Testis (tissue), 3 donors: ENCODE data around the gene ASB7. TPM values are rescaled to one million over a fixed set of nuclear protein-coding genes. Genes with fewer than 3 reads are reported as not detected.

ENCODE experiments used
- DNase-seq: peaks from one replicate; pipeline ENCODE4 v3.0.0-alpha.2; 2019
- H3K27ac ChIP-seq, 2 donors: fragments of 200-600 bp; sonication (generic); one replicate each; pipeline ENCODE4 v1.5.1; 2019
- H3K27me3 ChIP-seq: fragments of 200-600 bp; sonication (generic); one replicate; pipeline ENCODE4 v1.5.1; 2019
- H3K36me3 ChIP-seq: fragments of 200-600 bp; sonication (generic); one replicate; pipeline ENCODE4 v1.5.1; 2017; ENCODE audit warnings: low read depth; ENCODE audit errors: missing control alignments
- H3K4me1 ChIP-seq: fragments of 200-600 bp; sonication (generic); one replicate; pipeline ENCODE4 v1.5.1; 2019
- H3K4me3 ChIP-seq, 2 donors: fragments of 200-600 bp; sonication (generic); one replicate each; pipeline ENCODE4 v1.5.1; 2017 to 2019
- H3K9me3 ChIP-seq: fragments of 200-600 bp; sonication (generic); one replicate; pipeline ENCODE4 v1.5.1; 2017
- CTCF ChIP-seq, 3 experiments: fragments of 450-650 bp in 2 of 3; fragments of 200-600 bp in 1 of 3; sonication (generic) in 1 of 3; IDR thresholded peaks; one replicate each; pipeline ENCODE4 v1.5.1; 2016 to 2019; ENCODE audit warnings: antibody characterized with exemption in 3 of 3, mild to moderate bottlenecking in 2 of 3, moderate library complexity in 1 of 3
- POLR2A ChIP-seq: fragments of 450-650 bp; IDR thresholded peaks from one replicate; pipeline ENCODE4 v1.6.1; 2017; ENCODE audit warnings: antibody characterized with exemption, mild to moderate bottlenecking, moderate library complexity
- WGBS, 2 donors: methylation state at CpG; one replicate each; pipeline ENCODE4 v1.1.5; 2018; 5-methylcytosine and 5-hydroxymethylcytosine counted together
- intact Hi-C: fragments of 100-400 bp; cut with DNase I; formaldehyde crosslinking; loops from one replicate; pipeline ENCODE4 v1.15.1; 2023; ENCODE audit warnings: low total_unique reads
- polyA plus RNA-seq: library from polyadenylated mRNA; stranded (reverse); fragments of 350-450 nt; fragmentation: Illumina TruSeq; extraction: RNeasy Lipid Tissue Mini Kit (QIAGEN cat#74804); gene quantifications from one replicate; pipeline ENCODE4 v1.2.3, GENCODE V29; 2014; ENCODE audit warnings: low read depth, low replicate concordance; ENCODE audit not compliant: insufficient read depth
- total RNA-seq, 2 donors: library from RNA; depleted of rRNA; stranded (reverse); fragments of >200 nt; gene quantifications; one replicate each; pipeline ENCODE4 v1.2.3, GENCODE V29; 2016

The ASB7 gene
- total and polyA plus RNA-seq, 3 donors from 2014 or later = 13.4 to 23.9 (median 23.6) TPM

GRCh38 chr15:100645671-100646070 lies 43.3 kb downstream of the ASB7 start:
- H3K4me1 ChIP-seq = peaks cover 4% of the 10 kb centered on the region
- H3K36me3 ChIP-seq = no peaks in the 10 kb centered on the region
- no peak overlapping the region for H3K4me3 ChIP-seq
- H3K27ac ChIP-seq = no peak overlapping the region
- intact Hi-C loops = no loop called here
- 92% methylated on average over 5 of the region's 5 CpGs for WGBS, 2 donors
- H3K9me3 ChIP-seq = no peaks in the 10 kb centered on the region
- TF ChIP-seq POLR2A (no peak), CTCF (IDR thresholded peaks at IDR 0.05) (no peak)
- H3K27me3 ChIP-seq = no peaks in the 10 kb centered on the region
- no peak for DNase-seq

- 59 to 71% methylated on average over 8 of the region's 8 CpGs for WGBS, 2 donors
- intact Hi-C loops = no loop called here
- no peaks in the 10 kb centered on the region for H3K27me3 ChIP-seq
- TF ChIP-seq POLR2A = no peak
- TF ChIP-seq CTCF (IDR thresholded peaks at IDR 0.05) = no peak
- no peak overlapping the region for H3K4me3 ChIP-seq
- no peaks in the 10 kb centered on the region for H3K36me3 ChIP-seq
- peaks cover 7% of the 10 kb centered on the region for H3K4me1 ChIP-seq
- H3K9me3 ChIP-seq = no peaks in the 10 kb centered on the region
- no peak for DNase-seq
- no peak overlapping the region for H3K27ac ChIP-seq
Measured at GRCh38 chr15:100648951-100649350, 46.6 kb downstream of the ASB7 start.

- Histone ChIP-seq H3K4me1 (peaks cover 7% of the 10 kb centered on the region), H3K27me3 (no peaks in the 10 kb centered on the region), H3K27ac (no peak overlapping the region), H3K9me3 (no peaks in the 10 kb centered on the region), H3K36me3 (no peaks in the 10 kb centered on the region), H3K4me3 (no peak overlapping the region)
- WGBS, 2 donors = 75 to 76% methylated on average over 1 of the region's 1 CpG
- intact Hi-C loops = no loop called here
- no peak for DNase-seq
- TF ChIP-seq POLR2A (no peak), CTCF (IDR thresholded peaks at IDR 0.05) (no peak)
Measured at GRCh38 chr15:100650685-100651084, 48.3 kb downstream of the ASB7 start.

- Histone ChIP-seq H3K27ac (no peak overlapping the region), H3K4me3 (no peak overlapping the region), H3K27me3 (no peaks in the 10 kb centered on the region), H3K9me3 (no peaks in the 10 kb centered on the region), H3K4me1 (peaks cover 7% of the 10 kb centered on the region), H3K36me3 (no peaks in the 10 kb centered on the region)
- whole genome bisulfite sequencing, 2 donors = 79 to 84% methylated on average over 5 of the region's 5 CpGs
- intact Hi-C loops = no loop called here
- TF ChIP-seq POLR2A (no peak), CTCF (IDR thresholded peaks at IDR 0.05) (no peak)
- no peak for DNase-seq
Measured at GRCh38 chr15:100651253-100651652, 48.9 kb downstream of the ASB7 start.

GRCh38 chr15:100652116-100652515 lies 49.7 kb downstream of the ASB7 start:
- H3K27me3 ChIP-seq = no peaks in the 10 kb centered on the region
- H3K4me3 ChIP-seq = no peak overlapping the region
- DNase-seq = no peak
- 60 to 61% methylated on average over 2 of the region's 2 CpGs for WGBS, 2 donors
- peaks cover 7% of the 10 kb centered on the region for H3K4me1 ChIP-seq
- intact Hi-C loops = no loop called here
- H3K36me3 ChIP-seq = no peaks in the 10 kb centered on the region
- no peak for TF ChIP-seq CTCF (IDR thresholded peaks at IDR 0.05)
- TF ChIP-seq POLR2A = no peak
- H3K27ac ChIP-seq = no peak overlapping the region
- H3K9me3 ChIP-seq = no peaks in the 10 kb centered on the region
